T-helper 1 cell treated with Interleukin-12 subunit alpha and Interleukin-12 subunit beta and Interleukin-4 antibody, amounts not matched to agents 30 ng/mL and 1 ng/mL, for 36 hours (primary cell): Measurements from ENCODE around the gene HOXD12. TPM values are rescaled to one million over a fixed set of nuclear protein-coding genes. Genes with fewer than 3 reads are reported as not detected.

ENCODE experiments used
- intact Hi-C: fragments of 100-400 bp; cut with micrococcal nuclease; formaldehyde crosslinking; loops from one replicate; pipeline ENCODE4 v1.15.1; 2024
- total RNA-seq: library from RNA; stranded (reverse); gene quantifications from 2 replicates; pipeline ENCODE4 v1.2.3, GENCODE V29; 2022

HOXD12 gene
- total RNA-seq, 1 donor from 2014 or later = not detected

GRCh38 chr2:176128982-176129796, 29.6 kb downstream of the HOXD12 start, which contains the start of gene HOXD8:
Gene HOXD8, plus strand, starts transcription at chr2:176129705. Its CDS starts 662 bp downstream, at chr2:176130367.
- intact Hi-C loops = loop anchor here (1.0 to 5.0 kb wide), 2 partner anchors 425 to 1593 kb away; no protein-coding TSS in a partner anchor

- intact Hi-C loops = loop anchor here (5.0 kb wide), 2 partner anchors 32 to 1593 kb away; partner anchors contain the start of gene HOXD12
These were observed 30.2 kb downstream of the HOXD12 start for GRCh38 chr2:176129813-176130146.

GRCh38 chr2:176130147-176130956, 30.8 kb downstream of the HOXD12 start:
- intact Hi-C loops = loop anchor here (5.0 kb wide), 1 partner anchor 33 kb away; the partner anchor contains the start of gene HOXD12

- intact Hi-C loops = loop anchor here (1.0 to 5.0 kb wide), 2 partner anchors 34 to 47 kb away; partner anchors contain the start of gene HOXD12
These were observed 31.6 kb downstream of the HOXD12 start for GRCh38 chr2:176130957-176131847.

- intact Hi-C loops = loop anchor here (1.0 to 5.0 kb wide), 7 partner anchors 8 to 53 kb away; partner anchors contain the start of gene HOXD12
These were observed 32.2 kb downstream of the HOXD12 start for GRCh38 chr2:176131848-176132158.

- intact Hi-C loops = loop anchor here (1.0 to 5.0 kb wide), 6 partner anchors 8 to 54 kb away; partner anchors contain the start of gene HOXD12
These were observed 32.9 kb downstream of the HOXD12 start for GRCh38 chr2:176132205-176133171.

GRCh38 chr2:176133389-176133788, 33.8 kb downstream of the HOXD12 start:
- intact Hi-C loops = loop anchor here (2.0 to 5.0 kb wide), 4 partner anchors 21 to 55 kb away; partner anchors contain the start of gene HOXD12

- intact Hi-C loops = loop anchor here (5.0 kb wide), 1 partner anchor 37 kb away; the partner anchor contains the start of gene HOXD12
These were observed 34.4 kb downstream of the HOXD12 start for GRCh38 chr2:176134035-176134434.

GRCh38 chr2:176135035-176135440, 35.4 kb downstream of the HOXD12 start:
- intact Hi-C loops = no loop called here

GRCh38 chr2:176136374-176137251, 37.0 kb downstream of the HOXD12 start:
- intact Hi-C loops = no loop called here

GRCh38 chr2:176137252-176137580, 37.6 kb downstream of the HOXD12 start:
- intact Hi-C loops = no loop called here

GRCh38 chr2:176137906-176138305, 38.3 kb downstream of the HOXD12 start:
- intact Hi-C loops = no loop called here

GRCh38 chr2:176138526-176138922, 38.9 kb downstream of the HOXD12 start:
- intact Hi-C loops = no loop called here

- intact Hi-C loops = no loop called here
These were observed 39.5 kb downstream of the HOXD12 start for GRCh38 chr2:176138923-176139660.

GRCh38 chr2:176139661-176140512, 40.3 kb downstream of the HOXD12 start:
- intact Hi-C loops = loop anchor here (1.0 to 2.0 kb wide), 8 partner anchors 8 to 1007 kb away; partner anchors contain the start of gene HOXD3

- intact Hi-C loops = loop anchor here (1.0 to 2.0 kb wide), 8 partner anchors 8 to 1007 kb away; partner anchors contain the start of gene HOXD3
These were observed 41.1 kb downstream of the HOXD12 start for GRCh38 chr2:176140513-176141317.
